ENCODE measurements around the gene VDAC2. TPM values are rescaled to one million over a fixed set of nuclear protein-coding genes. Genes with fewer than 3 reads are reported as not detected.
A peak's percentile ranks its signal among the peaks of the same experiment; 100 is the strongest.
"Not testable (repeated sequence)": the region's sequence is repeated elsewhere in the genome, so short reads cannot be mapped to it uniquely, and the experiment has no call there.

Gene VDAC2
- total RNA-seq, 1 experiment from 2014 or later, result 254 TPM

GRCh38 chr10:75212343-75212742 lies 1.7 kb downstream of the VDAC2 start:
- peaks cover 11% of the 10 kb centered on the region for H3K4me1 Mint-ChIP-seq (ENCODE audit: low read depth, unreplicated experiment)
- H3K36me3 Mint-ChIP-seq (ENCODE audit: insufficient read depth, unreplicated experiment), result peaks cover 81% of the 10 kb centered on the region
- CTCF ChIA-PET, result interaction anchor here (0.6 to 1.2 kb wide), 2 partner anchors 13 to 84 kb away, joined by 3 read pairs; no protein-coding TSS in a partner anchor

DNA sequence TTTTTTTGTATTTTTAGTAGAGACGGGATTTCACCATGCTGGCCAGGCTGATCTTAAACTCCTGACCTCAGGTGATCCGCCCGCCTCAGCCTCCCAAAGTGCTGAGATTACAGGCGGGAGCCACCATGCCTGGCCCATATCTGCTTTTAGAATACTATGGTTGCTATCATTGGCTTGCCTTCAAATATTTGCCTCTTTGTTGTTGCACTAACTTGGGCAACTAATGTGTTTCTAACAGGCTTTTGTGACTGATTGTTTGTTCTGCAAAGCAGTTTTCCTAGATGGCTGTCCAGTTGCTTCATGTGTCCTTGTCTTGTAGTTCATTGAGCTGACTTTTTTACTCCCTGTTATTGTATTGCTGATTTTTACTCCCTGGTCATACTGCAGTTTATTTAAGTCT lies 9.7 kb downstream of the VDAC2 start:
- Mint-ChIP-seq H3K9me3 (ENCODE audit: low read depth, unreplicated experiment) (no peaks in the 10 kb centered on the region), H3K4me1 (ENCODE audit: low read depth, unreplicated experiment) (peaks cover 57% of the 10 kb centered on the region), H3K36me3 (ENCODE audit: insufficient read depth, unreplicated experiment) (peaks cover 91% of the 10 kb centered on the region), H3K27ac (ENCODE audit: unreplicated experiment) (no peak overlapping the region), H3K27me3 (ENCODE audit: unreplicated experiment) (no peaks in the 10 kb centered on the region), H3K4me3 (ENCODE audit: low read depth, unreplicated experiment) (no peak overlapping the region)
- CTCF ChIA-PET, result no interaction called here
- DNase-seq, result no peak
- BruUV-seq (replicated peaks), result no TSS peak
- intact Hi-C loops (cut with micrococcal nuclease; ENCODE audit: unreplicated experiment), result no loop called here
- no peak for TF ChIP-seq CTCF (IDR thresholded peaks at IDR 0.05; ENCODE audit: unreplicated experiment)

More at GRCh38 chr10:75212343-75212742, 1.7 kb downstream of the VDAC2 start:
- H3K4me3 Mint-ChIP-seq (ENCODE audit: low read depth, unreplicated experiment), result peak overlapping the region; percentile 83
- no TSS peak for BruUV-seq (replicated peaks)
- H3K9me3 Mint-ChIP-seq (ENCODE audit: low read depth, unreplicated experiment), result no peaks in the 10 kb centered on the region
- intact Hi-C loops (cut with micrococcal nuclease; ENCODE audit: unreplicated experiment), result no loop called here
- DNase-seq, result no peak
- no peak for TF ChIP-seq CTCF (IDR thresholded peaks at IDR 0.05; ENCODE audit: unreplicated experiment)
- H3K27me3 Mint-ChIP-seq (ENCODE audit: unreplicated experiment), result no peaks in the 10 kb centered on the region
- peak overlapping the region; percentile 93 for H3K27ac Mint-ChIP-seq (ENCODE audit: unreplicated experiment)

GRCh38 chr10:75221492-75221891 lies 10.9 kb downstream of the VDAC2 start:
- Mint-ChIP-seq H3K36me3 (ENCODE audit: insufficient read depth, unreplicated experiment) (peaks cover 85% of the 10 kb centered on the region), H3K27ac (ENCODE audit: unreplicated experiment) (peak overlapping the region; percentile 30), H3K4me1 (ENCODE audit: low read depth, unreplicated experiment) (peaks cover 62% of the 10 kb centered on the region)
- H3K4me3 Mint-ChIP-seq (ENCODE audit: low read depth, unreplicated experiment); BruUV-seq (replicated peaks); H3K27me3 Mint-ChIP-seq (ENCODE audit: unreplicated experiment); intact Hi-C loops (cut with micrococcal nuclease; ENCODE audit: unreplicated experiment); CTCF ChIA-PET; H3K9me3 Mint-ChIP-seq (ENCODE audit: low read depth, unreplicated experiment); DNase-seq: not testable (repeated sequence)

- CTCF ChIA-PET, result interaction anchor here (1.0 to 1.4 kb wide), 2 partner anchors 12 to 27 kb away, joined by 3 to 4 read pairs; no protein-coding TSS in a partner anchor
Measured at GRCh38 chr10:75223507-75223906, 12.9 kb downstream of the VDAC2 start.

More at GRCh38 chr10:75223507-75223906, 12.9 kb downstream of the VDAC2 start:
- no TSS peak for BruUV-seq (replicated peaks)
- Mint-ChIP-seq H3K4me3 (ENCODE audit: low read depth, unreplicated experiment) (peak overlapping the region; percentile 24), H3K27ac (ENCODE audit: unreplicated experiment) (peak overlapping the region; percentile 48), H3K27me3 (ENCODE audit: unreplicated experiment) (no peaks in the 10 kb centered on the region), H3K4me1 (ENCODE audit: low read depth, unreplicated experiment) (peaks cover 70% of the 10 kb centered on the region), H3K36me3 (ENCODE audit: insufficient read depth, unreplicated experiment) (peaks cover 85% of the 10 kb centered on the region), H3K9me3 (ENCODE audit: low read depth, unreplicated experiment) (no peaks in the 10 kb centered on the region)
- no peak for DNase-seq
- TF ChIP-seq CTCF (IDR thresholded peaks at IDR 0.05; ENCODE audit: unreplicated experiment), result no peak
- intact Hi-C loops (cut with micrococcal nuclease; ENCODE audit: unreplicated experiment), result no loop called here

Data from Calu3 (cell line).